ENCODE measurements around the gene RRP1.

DNA sequence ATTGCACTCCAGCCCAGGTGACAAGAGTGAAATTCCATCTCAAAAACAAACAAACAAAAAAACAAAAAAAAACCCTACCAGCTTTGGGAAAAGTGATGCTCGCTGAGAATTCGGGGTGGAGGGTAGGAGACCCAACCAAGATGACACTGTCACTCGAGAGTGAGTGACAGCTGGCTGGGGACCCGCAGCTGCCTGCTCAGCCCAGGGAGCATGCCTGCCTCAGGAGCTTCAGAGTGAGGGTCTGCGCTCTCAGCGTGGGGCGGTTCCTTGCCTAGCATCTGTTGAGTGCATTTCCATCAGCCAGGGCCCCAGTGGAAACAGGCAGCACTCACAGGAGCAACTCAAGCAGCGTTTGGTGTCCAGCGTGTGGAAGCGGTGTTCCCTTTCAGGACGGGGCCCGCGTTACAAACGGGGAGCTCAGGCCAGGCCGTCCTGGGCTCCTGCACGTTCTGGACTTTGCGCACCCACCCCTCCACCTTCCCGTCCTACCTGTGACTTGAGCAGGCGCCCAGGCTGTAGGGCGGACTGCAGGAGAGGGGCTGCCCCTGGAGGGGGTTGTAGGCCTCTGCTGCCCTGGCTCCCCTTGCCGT, 19.2 kb upstream of the RRP1 start:
- TF ChIP-seq FOXP2 (optimal IDR thresholded peaks at IDR 0.05; ENCODE audit: control extremely low read depth, extremely low read length, insufficient read depth) (no peak), POLR2AphosphoS5 (IDR thresholded peaks at IDR 0.05; ENCODE audit: borderline replicate concordance, low read depth, low read length) (no peak), EZH2 (IDR thresholded peaks at IDR 0.05) (no peak)

Data from SK-N-MC (cell line).